Panc1 (cell line): Measurements from ENCODE around the gene ARL11.

Source experiments
- POLR2AphosphoS5 ChIP-seq: IDR thresholded peaks from 2 replicates; pipeline ENCODE4 v1.6.1; 2012; ENCODE audit warnings: mild to moderate bottlenecking, low read depth, low read length, moderate library complexity
- SIN3A ChIP-seq: IDR thresholded peaks from 2 replicates; pipeline ENCODE4 v1.6.1; 2012; ENCODE audit warnings: low read depth, mild to moderate bottlenecking, low read length, moderate library complexity, borderline replicate concordance; ENCODE audit not compliant: insufficient read depth
- TF ChIP-seq, protein P1 (sequence below): fragments of 450-650 bp; IDR thresholded peaks from 2 replicates; pipeline ENCODE4 v1.5.1; 2017; ENCODE audit warnings: mild to moderate bottlenecking
- TF ChIP-seq, protein P2 (sequence below), 2 experiments: IDR thresholded peaks; 2 replicates each; pipeline ENCODE4 v1.6.1; 2011 to 2012; ENCODE audit warnings: low read depth in 2 of 2, control low read depth in 1 of 2, low read length in 1 of 2, mild to moderate bottlenecking in 1 of 2, moderate library complexity in 1 of 2; ENCODE audit not compliant: insufficient read depth in 1 of 2

DNA sequence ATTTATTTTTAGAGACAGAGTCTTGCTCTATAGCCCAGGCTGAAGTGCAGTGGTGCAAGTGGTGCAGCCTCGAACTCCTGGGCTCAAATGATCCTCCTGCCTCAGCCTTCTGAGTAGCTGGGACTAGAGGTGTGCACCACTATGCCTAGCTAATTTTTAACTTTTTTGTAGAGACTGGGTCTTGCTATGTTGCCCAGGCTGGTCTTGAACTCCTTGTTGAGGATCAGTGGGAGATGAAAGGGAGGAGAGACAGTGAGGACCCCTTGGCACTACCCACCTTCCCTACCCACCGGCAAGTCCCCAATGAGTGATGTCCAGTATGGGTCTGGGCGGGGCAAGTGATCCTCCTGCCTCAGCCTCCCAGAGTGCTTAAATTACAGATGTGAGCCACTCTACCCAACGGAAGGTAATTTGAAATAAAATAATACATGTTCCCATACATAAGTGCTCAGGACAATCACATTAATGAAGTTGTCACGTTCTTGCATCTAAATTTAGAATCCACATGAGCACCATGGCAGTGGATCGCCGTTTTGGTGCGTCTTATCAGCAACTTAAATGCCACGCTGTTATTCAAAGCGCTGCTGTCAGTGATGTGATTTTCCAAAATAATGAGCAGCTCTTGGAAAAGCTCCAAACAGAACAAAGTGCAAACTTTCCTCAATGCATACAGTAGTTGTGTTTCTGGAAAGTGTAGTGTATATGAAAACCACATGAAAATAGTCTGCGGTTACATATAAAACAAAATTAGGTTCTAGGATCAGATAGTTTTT is 5.9 kb upstream of the ARL11 start:
- TF ChIP-seq, protein P1, sequence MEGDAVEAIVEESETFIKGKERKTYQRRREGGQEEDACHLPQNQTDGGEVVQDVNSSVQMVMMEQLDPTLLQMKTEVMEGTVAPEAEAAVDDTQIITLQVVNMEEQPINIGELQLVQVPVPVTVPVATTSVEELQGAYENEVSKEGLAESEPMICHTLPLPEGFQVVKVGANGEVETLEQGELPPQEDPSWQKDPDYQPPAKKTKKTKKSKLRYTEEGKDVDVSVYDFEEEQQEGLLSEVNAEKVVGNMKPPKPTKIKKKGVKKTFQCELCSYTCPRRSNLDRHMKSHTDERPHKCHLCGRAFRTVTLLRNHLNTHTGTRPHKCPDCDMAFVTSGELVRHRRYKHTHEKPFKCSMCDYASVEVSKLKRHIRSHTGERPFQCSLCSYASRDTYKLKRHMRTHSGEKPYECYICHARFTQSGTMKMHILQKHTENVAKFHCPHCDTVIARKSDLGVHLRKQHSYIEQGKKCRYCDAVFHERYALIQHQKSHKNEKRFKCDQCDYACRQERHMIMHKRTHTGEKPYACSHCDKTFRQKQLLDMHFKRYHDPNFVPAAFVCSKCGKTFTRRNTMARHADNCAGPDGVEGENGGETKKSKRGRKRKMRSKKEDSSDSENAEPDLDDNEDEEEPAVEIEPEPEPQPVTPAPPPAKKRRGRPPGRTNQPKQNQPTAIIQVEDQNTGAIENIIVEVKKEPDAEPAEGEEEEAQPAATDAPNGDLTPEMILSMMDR, result no peak
- TF ChIP-seq POLR2AphosphoS5 (no peak), SIN3A (no peak)
- TF ChIP-seq, protein P2, sequence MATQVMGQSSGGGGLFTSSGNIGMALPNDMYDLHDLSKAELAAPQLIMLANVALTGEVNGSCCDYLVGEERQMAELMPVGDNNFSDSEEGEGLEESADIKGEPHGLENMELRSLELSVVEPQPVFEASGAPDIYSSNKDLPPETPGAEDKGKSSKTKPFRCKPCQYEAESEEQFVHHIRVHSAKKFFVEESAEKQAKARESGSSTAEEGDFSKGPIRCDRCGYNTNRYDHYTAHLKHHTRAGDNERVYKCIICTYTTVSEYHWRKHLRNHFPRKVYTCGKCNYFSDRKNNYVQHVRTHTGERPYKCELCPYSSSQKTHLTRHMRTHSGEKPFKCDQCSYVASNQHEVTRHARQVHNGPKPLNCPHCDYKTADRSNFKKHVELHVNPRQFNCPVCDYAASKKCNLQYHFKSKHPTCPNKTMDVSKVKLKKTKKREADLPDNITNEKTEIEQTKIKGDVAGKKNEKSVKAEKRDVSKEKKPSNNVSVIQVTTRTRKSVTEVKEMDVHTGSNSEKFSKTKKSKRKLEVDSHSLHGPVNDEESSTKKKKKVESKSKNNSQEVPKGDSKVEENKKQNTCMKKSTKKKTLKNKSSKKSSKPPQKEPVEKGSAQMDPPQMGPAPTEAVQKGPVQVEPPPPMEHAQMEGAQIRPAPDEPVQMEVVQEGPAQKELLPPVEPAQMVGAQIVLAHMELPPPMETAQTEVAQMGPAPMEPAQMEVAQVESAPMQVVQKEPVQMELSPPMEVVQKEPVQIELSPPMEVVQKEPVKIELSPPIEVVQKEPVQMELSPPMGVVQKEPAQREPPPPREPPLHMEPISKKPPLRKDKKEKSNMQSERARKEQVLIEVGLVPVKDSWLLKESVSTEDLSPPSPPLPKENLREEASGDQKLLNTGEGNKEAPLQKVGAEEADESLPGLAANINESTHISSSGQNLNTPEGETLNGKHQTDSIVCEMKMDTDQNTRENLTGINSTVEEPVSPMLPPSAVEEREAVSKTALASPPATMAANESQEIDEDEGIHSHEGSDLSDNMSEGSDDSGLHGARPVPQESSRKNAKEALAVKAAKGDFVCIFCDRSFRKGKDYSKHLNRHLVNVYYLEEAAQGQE (IDR thresholded peaks at IDR 0.05; ENCODE audit: insufficient read depth in 1 of 2, low read depth in 2 of 2, low read length in 1 of 2), result no peak
